Stimulated activated naive B cell treated with anti-CD40 and anti-IgM and Interleukin-4, amounts not matched to agents 10 μg/mL and 1 μg/mL and 100 μg/mL, for 72 hours (primary cell): ENCODE results near the gene CLNK.

Experiments
- ATAC-seq, 2 donors: fragments of 150-1000 bp; cut with Tn5 transposase; replicated peaks; 2 replicates each; pipeline ENCODE4 v1.10.0; 2021; ENCODE audit warnings: moderate library complexity in 1 of 2
- DNase-seq: peaks from one replicate; pipeline ENCODE4 v3.0.0; 2021
- H3K27ac Mint-ChIP-seq: one replicate; pipeline ENCODE4 v1.8.0; 2022; ENCODE audit warnings: mild to moderate bottlenecking, mixed read lengths
- H3K27me3 Mint-ChIP-seq, 2 donors: one replicate each; pipeline ENCODE4 v1.8.0; 2022; ENCODE audit warnings: mixed read lengths in 2 of 2
- H3K36me3 Mint-ChIP-seq, 2 donors: one replicate each; pipeline ENCODE4 v1.8.0; 2022; ENCODE audit warnings: mixed read lengths in 2 of 2, mild to moderate bottlenecking in 1 of 2
- H3K4me1 Mint-ChIP-seq, 2 donors: one replicate each; pipeline ENCODE4 v1.8.0; 2022; ENCODE audit warnings: mixed read lengths in 2 of 2, mild to moderate bottlenecking in 1 of 2
- H3K4me3 Mint-ChIP-seq, 2 donors: one replicate each; pipeline ENCODE4 v1.8.0; 2022; ENCODE audit warnings: mild to moderate bottlenecking in 2 of 2, mixed read lengths in 2 of 2, moderate library complexity in 1 of 2
- H3K9me3 Mint-ChIP-seq, 2 donors: one replicate each; pipeline ENCODE4 v1.8.0; 2022; ENCODE audit warnings: mixed read lengths in 2 of 2, mild to moderate bottlenecking in 1 of 2

The CLNK gene

GRCh38 chr4:10716163-10716562, 31.6 kb upstream of the CLNK start:
- DNase-seq (no peak), ATAC-seq (no peak)
- Mint-ChIP-seq H3K4me3 (no peak overlapping the region), H3K27me3 (no peaks in the 10 kb centered on the region), H3K36me3 (peaks cover 4 to 7% of the 10 kb centered on the region in 2 donors), H3K4me1 (peaks cover 4 to 8% of the 10 kb centered on the region in 2 donors), H3K27ac (no peak overlapping the region), H3K9me3 (peaks cover 4 to 5% of the 10 kb centered on the region in 2 donors)

DNA sequence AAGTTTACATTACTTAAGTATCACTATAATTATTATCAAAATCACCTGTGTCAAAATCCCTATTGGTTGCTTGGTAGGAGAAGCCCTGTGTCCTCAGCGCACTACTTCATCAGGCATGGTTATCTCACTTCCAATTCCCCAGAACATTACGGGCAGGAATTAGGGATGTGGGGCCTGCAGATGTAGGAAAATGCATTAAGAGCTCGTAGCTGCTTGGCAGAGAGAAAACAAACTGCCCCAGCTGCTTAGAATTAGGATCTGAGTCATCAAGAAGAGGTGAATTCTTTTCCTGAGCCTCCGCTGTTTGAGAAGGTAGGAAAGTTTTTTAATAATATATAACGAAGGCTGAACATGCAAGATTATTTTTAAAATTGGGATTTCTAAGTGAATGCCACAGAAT, 31.1 kb upstream of the CLNK start:
- DNase-seq = no peak
- Mint-ChIP-seq H3K27me3 (no peaks in the 10 kb centered on the region), H3K4me3 (no peak overlapping the region), H3K4me1 (peaks cover 4 to 8% of the 10 kb centered on the region in 2 donors), H3K36me3 (peaks cover 4 to 7% of the 10 kb centered on the region in 2 donors), H3K9me3 (peaks cover 4 to 5% of the 10 kb centered on the region in 2 donors), H3K27ac (peak overlapping the region; percentile 14)
- no peak for ATAC-seq

- Mint-ChIP-seq H3K9me3 (peaks cover 4 to 5% of the 10 kb centered on the region in 2 donors), H3K27ac (no peak overlapping the region), H3K36me3 (peaks cover 4 to 7% of the 10 kb centered on the region in 2 donors), H3K27me3 (no peaks in the 10 kb centered on the region), H3K4me3 (no peak overlapping the region), H3K4me1 (peaks cover 4 to 5% of the 10 kb centered on the region in 2 donors)
- DNase-seq (no peak), ATAC-seq (no peak)
Measured at GRCh38 chr4:10715135-10715534, 30.6 kb upstream of the CLNK start.

- Mint-ChIP-seq H3K27me3 (no peaks in the 10 kb centered on the region), H3K9me3 (peaks cover 4% of the 10 kb centered on the region in 2 donors), H3K36me3 (peaks cover 4% of the 10 kb centered on the region in 2 donors), H3K4me1 (no peaks in the 10 kb centered on the region), H3K4me3 (no peak overlapping the region), H3K27ac (no peak overlapping the region)
- DNase-seq = no peak
- ATAC-seq = no peak
Measured at GRCh38 chr4:10713591-10713990, 29.0 kb upstream of the CLNK start.

- Mint-ChIP-seq H3K27ac (no peak overlapping the region), H3K36me3 (no peaks in the 10 kb centered on the region), H3K27me3 (no peaks in the 10 kb centered on the region), H3K4me3 (no peak overlapping the region), H3K9me3 (no peaks in the 10 kb centered on the region), H3K4me1 (peaks cover 8 to 12% of the 10 kb centered on the region in 2 donors)
- ATAC-seq = no peak
- DNase-seq = no peak
Measured at GRCh38 chr4:10706236-10706635, 21.7 kb upstream of the CLNK start.

- no peaks in the 10 kb centered on the region for H3K27me3 Mint-ChIP-seq
- no peak for ATAC-seq
- H3K27ac Mint-ChIP-seq = no peak overlapping the region
- no peaks in the 10 kb centered on the region for H3K9me3 Mint-ChIP-seq
- peaks cover 8 to 12% of the 10 kb centered on the region in 2 donors for H3K4me1 Mint-ChIP-seq
- no peaks in the 10 kb centered on the region for H3K36me3 Mint-ChIP-seq
- no peak for DNase-seq
- H3K4me3 Mint-ChIP-seq = no peak overlapping the region
Measured at GRCh38 chr4:10704430-10704810, 19.9 kb upstream of the CLNK start.

DNA sequence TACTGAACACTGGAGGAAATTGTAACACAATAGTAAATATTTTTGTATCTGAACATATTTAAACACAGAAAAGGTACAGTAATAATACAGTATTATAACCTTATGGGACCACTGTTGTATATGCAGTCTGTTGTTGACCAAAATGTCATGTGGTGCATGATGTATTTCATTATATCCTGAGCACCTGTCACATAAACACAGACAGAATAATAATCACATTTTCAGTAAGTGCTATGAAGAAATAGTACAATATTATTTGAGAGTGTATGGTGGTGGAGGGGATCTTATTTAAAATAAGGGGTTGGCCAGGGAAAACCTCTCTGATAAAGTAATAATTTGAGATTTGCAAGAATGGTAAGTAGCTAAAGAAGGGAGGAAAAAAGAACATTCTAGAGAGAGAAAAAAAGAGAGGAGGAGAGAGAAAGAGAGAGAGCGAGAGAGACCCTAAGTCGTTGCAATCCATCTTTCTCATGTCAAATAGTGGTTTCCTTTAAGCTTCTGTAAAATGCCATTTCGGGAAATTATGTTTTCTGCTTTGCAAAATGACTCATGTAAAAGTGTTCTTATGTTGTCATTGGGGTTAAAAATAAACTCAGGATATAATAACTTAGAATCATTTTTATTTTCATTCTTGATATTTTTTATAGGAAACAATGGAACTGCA, 19.3 kb upstream of the CLNK start:
- DNase-seq = no peak
- no peaks in the 10 kb centered on the region for H3K27me3 Mint-ChIP-seq
- H3K4me1 Mint-ChIP-seq = peaks cover 8 to 12% of the 10 kb centered on the region in 2 donors
- no peak overlapping the region for H3K27ac Mint-ChIP-seq
- no peak for ATAC-seq
- no peak overlapping the region for H3K4me3 Mint-ChIP-seq
- H3K9me3 Mint-ChIP-seq = peaks cover 0 to 3% of the 10 kb centered on the region in 2 donors
- peaks cover 3 to 4% of the 10 kb centered on the region in 2 donors for H3K36me3 Mint-ChIP-seq

DNA sequence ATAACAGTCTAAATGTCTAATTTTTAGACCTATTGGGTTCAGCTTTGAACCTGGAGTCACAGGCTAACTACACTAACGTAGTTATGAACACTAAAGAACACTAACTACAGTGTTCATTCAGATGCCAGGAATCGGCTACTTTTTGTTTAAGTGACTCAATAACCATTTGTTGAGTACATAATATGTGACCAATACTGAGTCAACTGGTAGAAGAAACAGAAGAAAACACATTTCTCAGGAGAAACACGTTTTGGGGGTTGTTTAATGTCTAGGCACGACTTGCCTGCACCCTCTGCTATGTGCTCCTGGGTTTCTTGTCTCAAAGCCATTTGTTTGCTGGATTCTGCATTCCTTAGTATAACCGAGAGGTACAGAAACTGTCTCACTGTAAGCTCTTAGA, 18.6 kb upstream of the CLNK start:
- H3K36me3 Mint-ChIP-seq = peaks cover 3 to 5% of the 10 kb centered on the region in 2 donors
- H3K9me3 Mint-ChIP-seq = peaks cover 4 to 7% of the 10 kb centered on the region in 2 donors
- no peak overlapping the region for H3K4me3 Mint-ChIP-seq
- DNase-seq (no peak), ATAC-seq (no peak)
- H3K4me1 Mint-ChIP-seq = peaks cover 8 to 12% of the 10 kb centered on the region in 2 donors
- H3K27ac Mint-ChIP-seq = no peak overlapping the region
- no peaks in the 10 kb centered on the region for H3K27me3 Mint-ChIP-seq

- peaks cover 4 to 12% of the 10 kb centered on the region in 2 donors for H3K4me1 Mint-ChIP-seq
- peaks cover 3 to 5% of the 10 kb centered on the region in 2 donors for H3K36me3 Mint-ChIP-seq
- H3K9me3 Mint-ChIP-seq = peaks cover 4 to 7% of the 10 kb centered on the region in 2 donors
- H3K27me3 Mint-ChIP-seq = no peaks in the 10 kb centered on the region
- H3K27ac Mint-ChIP-seq = no peak overlapping the region
- ATAC-seq = no peak
- no peak overlapping the region for H3K4me3 Mint-ChIP-seq
- DNase-seq = no peak
Measured at GRCh38 chr4:10701702-10702460, 17.3 kb upstream of the CLNK start.

DNA sequence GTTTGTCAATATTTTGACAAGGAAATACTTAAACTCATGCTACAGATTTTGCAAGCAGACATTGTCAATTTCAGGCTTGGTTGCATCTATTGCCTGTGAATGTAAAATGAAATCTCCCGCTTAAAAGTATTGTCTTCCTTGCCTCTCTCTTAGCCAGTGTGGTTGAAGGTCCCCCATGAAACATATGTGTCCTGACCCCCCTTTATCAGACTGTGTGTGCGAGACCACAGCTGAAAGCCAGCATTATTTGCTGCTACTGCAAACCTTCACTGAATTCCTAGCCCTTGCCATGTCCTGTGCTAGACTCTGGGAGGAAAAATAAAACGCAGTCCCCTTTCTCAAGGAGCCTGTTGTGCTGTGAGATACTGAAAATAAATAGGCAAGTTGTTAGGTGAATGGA, 16.6 kb upstream of the CLNK start:
- Mint-ChIP-seq H3K9me3 (peaks cover 4 to 7% of the 10 kb centered on the region in 2 donors), H3K36me3 (peaks cover 3 to 5% of the 10 kb centered on the region in 2 donors)

GRCh38 chr4:10698172-10698571, 13.6 kb upstream of the CLNK start:
- H3K27ac Mint-ChIP-seq = no peak overlapping the region
- peaks cover 4 to 7% of the 10 kb centered on the region in 2 donors for H3K9me3 Mint-ChIP-seq
- no peaks in the 10 kb centered on the region for H3K4me1 Mint-ChIP-seq
- H3K27me3 Mint-ChIP-seq = no peaks in the 10 kb centered on the region
- no peak for ATAC-seq
- no peak for DNase-seq
- no peak overlapping the region for H3K4me3 Mint-ChIP-seq
- peaks cover 3 to 5% of the 10 kb centered on the region in 2 donors for H3K36me3 Mint-ChIP-seq

More for the DNA sequence above, 16.6 kb upstream of the CLNK start:
- no peak for ATAC-seq
- no peaks in the 10 kb centered on the region for H3K27me3 Mint-ChIP-seq
- H3K4me1 Mint-ChIP-seq = peaks cover 4 to 6% of the 10 kb centered on the region in 2 donors
- no peak overlapping the region for H3K27ac Mint-ChIP-seq
- no peak for DNase-seq
- no peak overlapping the region for H3K4me3 Mint-ChIP-seq

- ATAC-seq (no peak), DNase-seq (no peak)
- Mint-ChIP-seq H3K36me3 (peaks cover 3 to 5% of the 10 kb centered on the region in 2 donors), H3K27ac (no peak overlapping the region), H3K27me3 (no peaks in the 10 kb centered on the region), H3K4me3 (no peak overlapping the region), H3K9me3 (peaks cover 4 to 9% of the 10 kb centered on the region in 2 donors), H3K4me1 (no peaks in the 10 kb centered on the region)
Measured at GRCh38 chr4:10697086-10697485, 12.5 kb upstream of the CLNK start.

DNA sequence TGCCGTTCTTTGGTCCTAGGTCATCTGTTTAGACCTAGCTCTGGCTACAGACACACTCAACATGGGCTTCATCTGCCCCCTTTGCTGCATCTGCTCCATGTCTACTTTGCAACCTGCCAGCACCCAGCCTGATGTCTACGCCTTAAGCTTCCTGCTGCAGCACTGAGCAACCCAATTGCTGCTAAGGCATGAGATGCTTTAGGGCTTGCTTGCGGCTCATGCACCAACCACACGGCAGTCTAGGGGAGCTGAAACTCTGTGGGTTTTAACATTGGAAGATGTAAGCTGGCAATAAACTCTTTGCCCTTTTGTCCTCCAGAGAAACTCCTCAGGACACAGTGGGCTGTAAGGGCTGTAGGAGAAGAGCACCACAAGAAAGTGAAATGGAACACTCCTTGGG, 11.7 kb upstream of the CLNK start:
- H3K27ac Mint-ChIP-seq = no peak overlapping the region
- H3K4me3 Mint-ChIP-seq = no peak overlapping the region
- H3K36me3 Mint-ChIP-seq = peaks cover 3 to 5% of the 10 kb centered on the region in 2 donors
- H3K9me3 Mint-ChIP-seq = peaks cover 4 to 9% of the 10 kb centered on the region in 2 donors
- H3K27me3 Mint-ChIP-seq = no peaks in the 10 kb centered on the region
- no peak for ATAC-seq
- no peaks in the 10 kb centered on the region for H3K4me1 Mint-ChIP-seq
- DNase-seq = no peak

DNA sequence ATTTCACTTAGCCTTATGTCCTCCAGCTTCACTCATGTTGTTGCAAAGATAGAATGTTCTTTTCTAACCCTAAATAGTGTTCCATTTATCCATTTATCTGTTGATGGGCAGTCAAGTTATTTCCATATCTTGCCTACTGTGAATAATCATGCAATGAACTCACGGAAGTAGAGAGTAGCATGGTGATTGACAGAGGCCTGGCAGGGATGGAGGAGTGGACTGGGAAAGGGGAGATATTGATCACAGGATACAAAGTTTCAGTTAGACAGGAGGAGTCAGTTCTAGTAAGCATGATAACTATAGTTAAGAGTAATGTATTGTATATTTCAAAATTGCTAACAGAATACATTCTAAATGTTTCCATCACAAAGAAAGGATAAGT, 10.3 kb upstream of the CLNK start:
- peaks cover 4 to 9% of the 10 kb centered on the region in 2 donors for H3K9me3 Mint-ChIP-seq
- no peaks in the 10 kb centered on the region for H3K27me3 Mint-ChIP-seq
- no peak overlapping the region for H3K4me3 Mint-ChIP-seq
- H3K27ac Mint-ChIP-seq = no peak overlapping the region
- peaks cover 3 to 5% of the 10 kb centered on the region in 2 donors for H3K36me3 Mint-ChIP-seq
- DNase-seq = no peak
- peaks cover 9 to 12% of the 10 kb centered on the region in 2 donors for H3K4me1 Mint-ChIP-seq
- ATAC-seq = no peak
